ENCODE measurements around the gene SERAC1. TPM values are rescaled to one million over a fixed set of nuclear protein-coding genes. Genes with fewer than 3 reads are reported as not detected.

Gene SERAC1
- total RNA-seq, 3 donors from 2014 or later (not counting 1 experiment from before 2014, with no cell fraction given) = 2.1 to 3.0 (median 2.3) TPM

DNA sequence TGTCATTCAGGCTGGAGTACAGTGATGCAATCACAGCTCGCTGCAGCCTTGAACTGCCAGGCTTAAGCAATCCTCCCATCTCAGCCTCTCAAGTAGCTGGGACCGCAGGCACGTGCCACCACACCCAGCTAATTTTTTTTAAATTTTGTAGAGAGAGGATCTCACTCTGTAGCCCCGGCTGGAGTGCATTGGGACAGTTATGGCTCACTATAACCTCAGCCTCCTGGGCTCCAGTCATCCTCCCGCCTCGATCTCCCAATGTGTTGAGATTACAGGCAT lies 86.5 kb downstream of the SERAC1 start:
- ATAC-seq (peak in 1 of 3 donors; percentile 44), DNase-seq (no peak)
- H3K36me3 ChIP-seq (ENCODE audit: control insufficient read depth, insufficient read depth, low read length) = peaks cover 38% of the 10 kb centered on the region
- peaks cover 5% of the 10 kb centered on the region for H3K4me1 ChIP-seq (ENCODE audit: control insufficient read depth, insufficient read depth, low read length)
- H3K27me3 Mint-ChIP-seq (ENCODE audit: low read depth in 2 of 2) = no peaks in the 10 kb centered on the region
- H3K27ac ChIP-seq (ENCODE audit: low read length) = no peak overlapping the region
- H3K27ac Mint-ChIP-seq = no peak overlapping the region
- H3K27me3 ChIP-seq (ENCODE audit: control insufficient read depth, insufficient read depth, low read length) = no peaks in the 10 kb centered on the region
- peaks cover 7% of the 10 kb centered on the region for H3K36me3 Mint-ChIP-seq
- intact Hi-C loops (cut with micrococcal nuclease) = no loop called here
- no peak overlapping the region for H3K4me3 ChIP-seq (ENCODE audit: low read length)
- no peaks in the 10 kb centered on the region for H3K4me1 Mint-ChIP-seq
- 96% methylated on average over 5 of the region's 6 CpGs for WGBS (ENCODE audit: insufficient coverage)
- no peaks in the 10 kb centered on the region for H3K9me3 ChIP-seq (ENCODE audit: control insufficient read depth, insufficient read depth, low read length)
- TF ChIP-seq, protein P1, sequence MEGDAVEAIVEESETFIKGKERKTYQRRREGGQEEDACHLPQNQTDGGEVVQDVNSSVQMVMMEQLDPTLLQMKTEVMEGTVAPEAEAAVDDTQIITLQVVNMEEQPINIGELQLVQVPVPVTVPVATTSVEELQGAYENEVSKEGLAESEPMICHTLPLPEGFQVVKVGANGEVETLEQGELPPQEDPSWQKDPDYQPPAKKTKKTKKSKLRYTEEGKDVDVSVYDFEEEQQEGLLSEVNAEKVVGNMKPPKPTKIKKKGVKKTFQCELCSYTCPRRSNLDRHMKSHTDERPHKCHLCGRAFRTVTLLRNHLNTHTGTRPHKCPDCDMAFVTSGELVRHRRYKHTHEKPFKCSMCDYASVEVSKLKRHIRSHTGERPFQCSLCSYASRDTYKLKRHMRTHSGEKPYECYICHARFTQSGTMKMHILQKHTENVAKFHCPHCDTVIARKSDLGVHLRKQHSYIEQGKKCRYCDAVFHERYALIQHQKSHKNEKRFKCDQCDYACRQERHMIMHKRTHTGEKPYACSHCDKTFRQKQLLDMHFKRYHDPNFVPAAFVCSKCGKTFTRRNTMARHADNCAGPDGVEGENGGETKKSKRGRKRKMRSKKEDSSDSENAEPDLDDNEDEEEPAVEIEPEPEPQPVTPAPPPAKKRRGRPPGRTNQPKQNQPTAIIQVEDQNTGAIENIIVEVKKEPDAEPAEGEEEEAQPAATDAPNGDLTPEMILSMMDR (IDR thresholded peaks at IDR 0.05) = no peak
- H3K4me3 Mint-ChIP-seq = no peak overlapping the region
- no peaks in the 10 kb centered on the region for H3K9me3 Mint-ChIP-seq

DNA sequence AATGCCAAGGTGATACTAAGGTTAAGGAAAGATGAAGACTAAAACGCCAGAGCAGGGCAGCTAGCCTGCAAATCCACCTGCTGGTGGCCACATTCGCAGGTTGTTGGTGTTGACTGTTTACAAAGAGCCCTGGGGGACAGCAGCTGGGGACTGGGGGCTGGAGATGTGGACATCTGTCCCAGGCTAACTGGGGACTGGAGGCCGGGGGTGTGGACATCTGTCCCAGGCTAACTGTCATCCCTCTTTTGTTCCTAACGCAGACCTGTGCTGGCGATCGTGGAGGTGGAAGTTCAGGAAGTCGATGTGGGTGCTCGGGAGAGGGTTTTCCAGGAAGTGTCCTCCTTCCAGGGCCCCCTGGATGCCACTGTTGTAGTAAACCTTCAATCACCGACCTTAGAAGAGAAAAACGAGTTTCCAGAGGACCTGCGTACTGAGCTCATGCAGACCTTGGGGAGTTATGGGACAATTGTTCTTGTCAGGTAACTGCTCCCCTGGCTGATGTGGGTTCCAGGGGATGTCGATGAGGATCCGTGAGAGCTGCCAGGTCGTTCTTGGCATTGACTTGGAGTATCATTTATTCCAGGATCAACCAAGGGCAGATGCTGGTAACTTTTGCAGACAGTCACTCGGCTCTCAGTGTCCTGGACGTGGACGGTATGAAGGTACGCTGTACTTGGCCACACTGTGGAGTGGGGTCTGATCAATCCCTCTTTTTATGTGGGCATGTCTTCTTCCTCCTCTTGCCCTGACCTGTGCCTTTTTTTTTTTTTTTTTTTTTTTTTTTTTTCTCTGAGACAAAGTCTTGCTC lies 87.0 kb downstream of the SERAC1 start:
- no peak overlapping the region for H3K27ac ChIP-seq (ENCODE audit: low read length)

DNA sequence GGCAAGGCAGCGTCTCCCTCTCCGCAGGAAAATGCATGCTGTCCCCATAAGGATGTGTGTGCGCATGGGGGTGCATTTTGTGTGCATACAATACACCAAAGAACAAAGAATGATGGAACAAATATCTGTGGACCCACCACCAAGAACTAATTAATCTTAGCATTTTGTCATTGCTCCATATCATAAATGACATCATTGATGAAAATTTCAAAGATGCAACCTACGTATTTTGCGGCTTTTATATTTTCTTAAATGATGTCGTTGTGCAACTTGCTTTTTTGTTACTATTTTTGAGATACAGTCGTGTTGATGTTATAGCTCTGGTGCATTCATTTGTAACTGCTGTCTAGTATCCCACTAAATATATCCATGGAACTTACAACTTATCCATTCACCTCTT lies 89.7 kb downstream of the SERAC1 start:
- 100% methylated on average over 3 of the region's 7 CpGs for WGBS (ENCODE audit: insufficient coverage)
- Mint-ChIP-seq H3K4me3 (no peak overlapping the region), H3K9me3 (no peaks in the 10 kb centered on the region), H3K4me1 (no peaks in the 10 kb centered on the region), H3K27me3 (ENCODE audit: low read depth in 2 of 2) (no peaks in the 10 kb centered on the region), H3K27ac (no peak overlapping the region), H3K36me3 (peaks cover 4% of the 10 kb centered on the region)
- intact Hi-C loops (cut with micrococcal nuclease) = no loop called here
- no peak for ATAC-seq
- TF ChIP-seq, protein P1 (IDR thresholded peaks at IDR 0.05) = no peak
- no peaks in the 10 kb centered on the region for H3K27me3 ChIP-seq (ENCODE audit: control insufficient read depth, insufficient read depth, low read length)
- H3K36me3 ChIP-seq (ENCODE audit: control insufficient read depth, insufficient read depth, low read length) = peaks cover 24% of the 10 kb centered on the region
- no peaks in the 10 kb centered on the region for H3K4me1 ChIP-seq (ENCODE audit: control insufficient read depth, insufficient read depth, low read length)
- DNase-seq = no peak
- H3K27ac ChIP-seq (ENCODE audit: low read length) = no peak overlapping the region
- no peak overlapping the region for H3K4me3 ChIP-seq (ENCODE audit: low read length)
- H3K9me3 ChIP-seq (ENCODE audit: control insufficient read depth, insufficient read depth, low read length) = no peaks in the 10 kb centered on the region

More for the DNA sequence above, 87.0 kb downstream of the SERAC1 start:
- TF ChIP-seq, protein P1 (IDR thresholded peaks at IDR 0.05) = no peak
- no peaks in the 10 kb centered on the region for H3K4me1 Mint-ChIP-seq
- H3K27me3 Mint-ChIP-seq (ENCODE audit: low read depth in 2 of 2) = no peaks in the 10 kb centered on the region
- H3K9me3 Mint-ChIP-seq = no peaks in the 10 kb centered on the region
- no peak overlapping the region for H3K4me3 Mint-ChIP-seq
- peaks cover 34% of the 10 kb centered on the region for H3K36me3 ChIP-seq (ENCODE audit: control insufficient read depth, insufficient read depth, low read length)
- intact Hi-C loops (cut with micrococcal nuclease) = no loop called here
- H3K27me3 ChIP-seq (ENCODE audit: control insufficient read depth, insufficient read depth, low read length) = no peaks in the 10 kb centered on the region
- ATAC-seq (no peak), DNase-seq (no peak)
- WGBS (ENCODE audit: insufficient coverage) = 90% methylated on average over 18 of the region's 18 CpGs
- H3K27ac Mint-ChIP-seq = no peak overlapping the region
- peaks cover 7% of the 10 kb centered on the region for H3K36me3 Mint-ChIP-seq
- H3K9me3 ChIP-seq (ENCODE audit: control insufficient read depth, insufficient read depth, low read length) = no peaks in the 10 kb centered on the region
- no peak overlapping the region for H3K4me3 ChIP-seq (ENCODE audit: low read length)
- H3K4me1 ChIP-seq (ENCODE audit: control insufficient read depth, insufficient read depth, low read length) = peaks cover 3% of the 10 kb centered on the region

DNA sequence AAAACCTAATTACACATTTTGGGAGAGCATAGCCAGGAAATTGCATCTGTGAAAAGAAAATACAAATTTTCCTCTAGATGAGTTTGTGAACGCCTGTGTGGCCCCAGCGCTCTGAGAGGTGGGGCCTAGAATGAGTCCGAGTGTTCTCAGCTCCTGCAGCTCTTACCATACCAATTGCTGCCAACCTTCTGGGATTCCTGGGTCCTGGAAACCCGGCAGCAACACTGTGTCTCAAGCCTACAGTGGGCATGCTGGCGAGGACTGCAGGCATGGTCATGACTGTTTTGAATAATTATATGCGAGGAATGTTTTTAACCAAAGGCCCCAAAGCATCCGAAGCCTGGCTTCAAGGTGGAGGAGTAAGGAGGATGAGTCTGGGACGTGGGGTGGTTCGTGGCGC lies 90.4 kb downstream of the SERAC1 start:
- no peaks in the 10 kb centered on the region for H3K4me1 ChIP-seq (ENCODE audit: control insufficient read depth, insufficient read depth, low read length)
- no peaks in the 10 kb centered on the region for H3K27me3 Mint-ChIP-seq (ENCODE audit: low read depth in 2 of 2)
- H3K27ac ChIP-seq (ENCODE audit: low read length) = no peak overlapping the region
- H3K4me1 Mint-ChIP-seq = no peaks in the 10 kb centered on the region
- no peaks in the 10 kb centered on the region for H3K9me3 ChIP-seq (ENCODE audit: control insufficient read depth, insufficient read depth, low read length)
- H3K27ac Mint-ChIP-seq = no peak overlapping the region
- H3K9me3 Mint-ChIP-seq = no peaks in the 10 kb centered on the region
- H3K27me3 ChIP-seq (ENCODE audit: control insufficient read depth, insufficient read depth, low read length) = no peaks in the 10 kb centered on the region
- peaks cover 24% of the 10 kb centered on the region for H3K36me3 ChIP-seq (ENCODE audit: control insufficient read depth, insufficient read depth, low read length)
- intact Hi-C loops (cut with micrococcal nuclease) = no loop called here
- no peak for ATAC-seq
- DNase-seq = no peak
- TF ChIP-seq, protein P1 (IDR thresholded peaks at IDR 0.05) = no peak
- H3K4me3 Mint-ChIP-seq = no peak overlapping the region
- H3K4me3 ChIP-seq (ENCODE audit: low read length) = no peak overlapping the region
- 95% methylated on average over 10 of the region's 10 CpGs for WGBS (ENCODE audit: insufficient coverage)
- H3K36me3 Mint-ChIP-seq = no peaks in the 10 kb centered on the region
